HG03060 (cell line): ENCODE data around the gene GPA33.
A peak's percentile ranks its signal among the peaks of the same experiment; 100 is the strongest.
"Not testable (repeated sequence)": the region's sequence is repeated elsewhere in the genome, so short reads cannot be mapped to it uniquely, and the experiment has no call there.

Experiments
- ATAC-seq: cut with Tn5 transposase; IDR thresholded peaks from one replicate; pipeline ENCODE4 v1.9.1; 2021; ENCODE audit warnings: low read depth, moderate number of reproducible peaks; ENCODE audit not compliant: unreplicated experiment

Gene GPA33

GRCh38 chr1:167060141-167061072, 29.8 kb downstream of the GPA33 start:
- no peak for ATAC-seq

GRCh38 chr1:167059809-167060107, 30.4 kb downstream of the GPA33 start:
- ATAC-seq, result no peak

- ATAC-seq, result no peak
These were observed 30.9 kb downstream of the GPA33 start for GRCh38 chr1:167059045-167059808.

GRCh38 chr1:167057241-167057688, 32.9 kb downstream of the GPA33 start:
- ATAC-seq, result peak; percentile 59

GRCh38 chr1:167056529-167057231, 33.5 kb downstream of the GPA33 start:
- no peak for ATAC-seq

GRCh38 chr1:167054946-167055630, 35.1 kb downstream of the GPA33 start:
- ATAC-seq, result no peak

- no peak for ATAC-seq
These were observed 35.6 kb downstream of the GPA33 start for GRCh38 chr1:167054531-167054930.

- no peak for ATAC-seq
These were observed 37.8 kb downstream of the GPA33 start for GRCh38 chr1:167052389-167052788.

GRCh38 chr1:167051907-167052306, 38.3 kb downstream of the GPA33 start:
- no peak for ATAC-seq

- ATAC-seq, result peak; percentile 93
These were observed 46.3 kb downstream of the GPA33 start for GRCh38 chr1:167043752-167044488.

GRCh38 chr1:167033646-167034045, 56.5 kb downstream of the GPA33 start:
- ATAC-seq, result no peak

GRCh38 chr1:167029553-167029952, 60.6 kb downstream of the GPA33 start:
- not testable (repeated sequence) for ATAC-seq

GRCh38 chr1:167022384-167022783, 67.8 kb downstream of the GPA33 start:
- no peak for ATAC-seq

- ATAC-seq, result no peak
These were observed 74.0 kb downstream of the GPA33 start for GRCh38 chr1:167016100-167016750.

GRCh38 chr1:167013108-167013929, 76.9 kb downstream of the GPA33 start:
- no peak for ATAC-seq

GRCh38 chr1:167012570-167012969, 77.6 kb downstream of the GPA33 start:
- no peak for ATAC-seq

GRCh38 chr1:167011560-167012191, 78.5 kb downstream of the GPA33 start:
- ATAC-seq, result no peak

- no peak for ATAC-seq
These were observed 86.5 kb downstream of the GPA33 start for GRCh38 chr1:167003711-167004110.
